Measurements from ENCODE around the gene ST3GAL2. TPM values are rescaled to one million over a fixed set of nuclear protein-coding genes. Genes with fewer than 3 reads are reported as not detected.
A peak's percentile ranks its signal among the peaks of the same experiment; 100 is the strongest.
"Not testable (repeated sequence)": the region's sequence is repeated elsewhere in the genome, so short reads cannot be mapped to it uniquely, and the experiment has no call there.

The ST3GAL2 gene
- total and polyA plus RNA-seq, 2 donors (not counting 1 experiment from before 2014, with no cell fraction given), result 13.5 to 17.8 TPM

DNA sequence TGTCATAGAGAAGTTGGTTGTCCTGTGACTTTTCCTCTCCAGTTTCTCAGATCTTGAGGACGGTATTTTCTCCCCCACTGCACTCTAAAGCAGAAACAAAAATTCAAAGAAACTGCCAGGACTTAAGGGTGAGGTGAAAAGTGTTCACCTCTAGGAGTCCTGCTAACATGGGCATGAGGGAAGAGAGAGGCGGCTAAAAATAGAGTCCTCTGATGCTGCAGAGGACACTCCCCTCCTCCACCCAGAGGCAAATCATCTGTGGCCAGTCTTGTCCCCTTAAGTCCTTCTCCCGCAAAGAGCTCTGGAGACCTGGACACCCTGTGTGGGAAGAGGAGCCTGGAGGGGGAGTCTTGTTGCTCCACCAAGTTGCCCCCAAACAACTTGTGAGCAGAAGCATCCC, 96.9 kb downstream of the ST3GAL2 start:
- no peak for DNase-seq (ENCODE audit: low read depth in 2 of 2)

DNA sequence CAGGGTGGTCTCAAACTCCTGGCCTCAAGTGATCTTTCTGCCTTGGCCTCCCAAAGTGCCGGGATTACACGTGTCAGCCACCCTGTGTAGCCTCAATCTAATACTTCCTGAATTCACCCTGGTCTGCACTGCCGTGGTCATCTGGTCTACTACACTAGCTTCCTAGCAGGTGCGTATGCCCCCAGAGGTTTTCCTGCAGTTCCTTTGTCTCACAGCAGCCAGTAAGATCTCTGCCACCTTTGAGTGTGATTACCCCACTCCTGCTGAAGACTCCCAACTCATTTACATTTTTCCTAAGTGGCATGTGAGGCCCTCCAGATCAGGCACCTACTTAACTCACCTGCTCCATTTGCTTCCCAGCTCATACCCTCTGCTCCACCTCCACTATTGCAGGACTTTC, 97.3 kb downstream of the ST3GAL2 start:
- H3K79me2 ChIP-seq (ENCODE audit: control insufficient read depth, insufficient read depth, low read length), result no peaks in the 10 kb centered on the region
- H3K36me3 ChIP-seq (ENCODE audit: control insufficient read depth, insufficient read depth, low read length), result no peaks in the 10 kb centered on the region
- no peaks in the 10 kb centered on the region for H3K27me3 ChIP-seq (ENCODE audit: control insufficient read depth, insufficient read depth, low read length)
- H4K20me1 ChIP-seq (ENCODE audit: control insufficient read depth, extremely low read depth, insufficient read depth, low read length), result no peaks in the 10 kb centered on the region
- no peaks in the 10 kb centered on the region for H3K9me3 ChIP-seq (ENCODE audit: control insufficient read depth, insufficient read depth, low read depth, low read length)
- H2AFZ ChIP-seq (ENCODE audit: low read length), result no peak overlapping the region
- H3K4me2 ChIP-seq (ENCODE audit: extremely low read depth, insufficient read depth, low read length), result no peak overlapping the region
- no peak overlapping the region for H3K27ac ChIP-seq (ENCODE audit: insufficient read depth, low read length)
- DNase-seq (ENCODE audit: low read depth in 2 of 2), result no peak
- TF ChIP-seq, protein P1, sequence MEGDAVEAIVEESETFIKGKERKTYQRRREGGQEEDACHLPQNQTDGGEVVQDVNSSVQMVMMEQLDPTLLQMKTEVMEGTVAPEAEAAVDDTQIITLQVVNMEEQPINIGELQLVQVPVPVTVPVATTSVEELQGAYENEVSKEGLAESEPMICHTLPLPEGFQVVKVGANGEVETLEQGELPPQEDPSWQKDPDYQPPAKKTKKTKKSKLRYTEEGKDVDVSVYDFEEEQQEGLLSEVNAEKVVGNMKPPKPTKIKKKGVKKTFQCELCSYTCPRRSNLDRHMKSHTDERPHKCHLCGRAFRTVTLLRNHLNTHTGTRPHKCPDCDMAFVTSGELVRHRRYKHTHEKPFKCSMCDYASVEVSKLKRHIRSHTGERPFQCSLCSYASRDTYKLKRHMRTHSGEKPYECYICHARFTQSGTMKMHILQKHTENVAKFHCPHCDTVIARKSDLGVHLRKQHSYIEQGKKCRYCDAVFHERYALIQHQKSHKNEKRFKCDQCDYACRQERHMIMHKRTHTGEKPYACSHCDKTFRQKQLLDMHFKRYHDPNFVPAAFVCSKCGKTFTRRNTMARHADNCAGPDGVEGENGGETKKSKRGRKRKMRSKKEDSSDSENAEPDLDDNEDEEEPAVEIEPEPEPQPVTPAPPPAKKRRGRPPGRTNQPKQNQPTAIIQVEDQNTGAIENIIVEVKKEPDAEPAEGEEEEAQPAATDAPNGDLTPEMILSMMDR (conservative IDR thresholded peaks at IDR 0.05 in 1 of 2, IDR thresholded peaks at IDR 0.05 in 1 of 2; ENCODE audit: low read depth in 1 of 2, low read length in 2 of 2), result no peak
- no peak for TF ChIP-seq EZH2 (IDR thresholded peaks at IDR 0.05; ENCODE audit: low read length, missing control alignments)
- no peak overlapping the region for H3K4me3 ChIP-seq (replicated peaks in 1 of 4; ENCODE audit: control extremely low read depth in 1 of 4, insufficient read depth in 1 of 4, low read depth in 3 of 4, low read length in 4 of 4)
- H3K9ac ChIP-seq (ENCODE audit: insufficient read depth, low read length), result no peak overlapping the region
- no peaks in the 10 kb centered on the region for H3K4me1 ChIP-seq (ENCODE audit: control insufficient read depth, extremely low read depth, insufficient read depth, low read length)

More for the DNA sequence above, 96.9 kb downstream of the ST3GAL2 start:
- Histone ChIP-seq H2AFZ (ENCODE audit: low read length) (no peak overlapping the region), H3K9me3 (ENCODE audit: control insufficient read depth, insufficient read depth, low read depth, low read length) (no peaks in the 10 kb centered on the region), H3K9ac (ENCODE audit: insufficient read depth, low read length) (no peak overlapping the region), H3K27me3 (ENCODE audit: control insufficient read depth, insufficient read depth, low read length) (no peaks in the 10 kb centered on the region), H3K79me2 (ENCODE audit: control insufficient read depth, insufficient read depth, low read length) (peaks cover 3% of the 10 kb centered on the region), H3K36me3 (ENCODE audit: control insufficient read depth, insufficient read depth, low read length) (no peaks in the 10 kb centered on the region), H3K4me2 (ENCODE audit: extremely low read depth, insufficient read depth, low read length) (no peak overlapping the region), H3K27ac (ENCODE audit: insufficient read depth, low read length) (no peak overlapping the region), H3K4me3 (replicated peaks in 1 of 4; ENCODE audit: control extremely low read depth in 1 of 4, insufficient read depth in 1 of 4, low read depth in 3 of 4, low read length in 4 of 4) (no peak overlapping the region), H3K4me1 (ENCODE audit: control insufficient read depth, extremely low read depth, insufficient read depth, low read length) (no peaks in the 10 kb centered on the region), H4K20me1 (ENCODE audit: control insufficient read depth, extremely low read depth, insufficient read depth, low read length) (no peaks in the 10 kb centered on the region)
- TF ChIP-seq, protein P1 (conservative IDR thresholded peaks at IDR 0.05 in 1 of 2, IDR thresholded peaks at IDR 0.05 in 1 of 2; ENCODE audit: low read depth in 1 of 2, low read length in 2 of 2), result no peak
- no peak for TF ChIP-seq EZH2 (IDR thresholded peaks at IDR 0.05; ENCODE audit: low read length, missing control alignments)

DNA sequence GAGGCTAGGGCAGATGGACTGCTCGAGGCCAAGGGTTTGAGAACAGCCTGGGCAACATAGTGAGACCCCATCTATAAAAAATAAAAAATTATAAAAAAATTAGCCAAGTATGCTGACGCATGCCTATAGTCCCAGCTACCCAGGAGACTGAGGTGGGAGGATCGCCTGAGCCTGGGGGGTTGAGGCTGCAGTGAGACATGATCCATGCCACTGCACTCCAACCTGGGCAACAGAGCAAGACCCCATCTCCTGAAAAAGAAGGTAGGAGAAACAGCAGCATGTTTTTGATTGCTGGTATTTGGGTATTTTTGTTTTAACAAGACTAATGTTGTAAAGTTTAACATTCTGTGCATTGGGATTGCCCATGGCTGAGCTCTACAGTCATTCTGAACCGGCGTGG, 101.1 kb downstream of the ST3GAL2 start:
- peaks cover 6% of the 10 kb centered on the region for H3K36me3 ChIP-seq (ENCODE audit: control insufficient read depth, insufficient read depth, low read length)
- no peaks in the 10 kb centered on the region for H3K9me3 ChIP-seq (ENCODE audit: control insufficient read depth, insufficient read depth, low read depth, low read length)
- no peak overlapping the region for H2AFZ ChIP-seq (ENCODE audit: low read length)
- H3K79me2 ChIP-seq (ENCODE audit: control insufficient read depth, insufficient read depth, low read length), result no peaks in the 10 kb centered on the region
- no peak overlapping the region for H3K4me3 ChIP-seq (replicated peaks in 1 of 4; ENCODE audit: control extremely low read depth in 1 of 4, insufficient read depth in 1 of 4, low read depth in 3 of 4, low read length in 4 of 4)
- no peak for DNase-seq (ENCODE audit: low read depth in 2 of 2)
- no peak overlapping the region for H3K4me2 ChIP-seq (ENCODE audit: extremely low read depth, insufficient read depth, low read length)
- TF ChIP-seq EZH2 (IDR thresholded peaks at IDR 0.05; ENCODE audit: low read length, missing control alignments), result no peak
- TF ChIP-seq, protein P1 (conservative IDR thresholded peaks at IDR 0.05 in 1 of 2, IDR thresholded peaks at IDR 0.05 in 1 of 2; ENCODE audit: low read depth in 1 of 2, low read length in 2 of 2), result no peak
- no peaks in the 10 kb centered on the region for H3K27me3 ChIP-seq (ENCODE audit: control insufficient read depth, insufficient read depth, low read length)
- H3K9ac ChIP-seq (ENCODE audit: insufficient read depth, low read length), result no peak overlapping the region
- no peak overlapping the region for H3K27ac ChIP-seq (ENCODE audit: insufficient read depth, low read length)
- H3K4me1 ChIP-seq (ENCODE audit: control insufficient read depth, extremely low read depth, insufficient read depth, low read length), result no peaks in the 10 kb centered on the region
- no peaks in the 10 kb centered on the region for H4K20me1 ChIP-seq (ENCODE audit: control insufficient read depth, extremely low read depth, insufficient read depth, low read length)

DNA sequence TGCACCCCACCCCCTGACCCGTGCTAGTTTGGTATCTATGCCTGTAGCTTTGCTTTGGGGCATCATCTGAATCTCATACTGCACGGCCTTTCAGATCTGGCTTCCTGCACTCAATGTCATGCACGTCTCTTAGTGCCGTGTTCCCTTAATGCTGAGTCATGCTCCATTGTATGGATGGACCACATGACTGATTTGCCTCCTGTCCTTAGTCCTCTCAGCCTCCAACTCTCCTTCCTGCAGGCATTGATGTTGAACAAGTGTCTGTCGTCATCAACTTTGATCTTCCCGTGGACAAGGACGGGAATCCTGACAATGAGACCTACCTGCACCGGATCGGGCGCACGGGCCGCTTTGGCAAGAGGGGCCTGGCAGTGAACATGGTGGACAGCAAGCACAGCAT, 106.2 kb downstream of the ST3GAL2 start:
- H3K4me2 ChIP-seq (ENCODE audit: extremely low read depth, insufficient read depth, low read length); H4K20me1 ChIP-seq (ENCODE audit: control insufficient read depth, extremely low read depth, insufficient read depth, low read length); H3K79me2 ChIP-seq (ENCODE audit: control insufficient read depth, insufficient read depth, low read length); H3K9ac ChIP-seq (ENCODE audit: insufficient read depth, low read length); H3K9me3 ChIP-seq (ENCODE audit: control insufficient read depth, insufficient read depth, low read depth, low read length); H3K27me3 ChIP-seq (ENCODE audit: control insufficient read depth, insufficient read depth, low read length); H3K27ac ChIP-seq (ENCODE audit: insufficient read depth, low read length); H3K4me1 ChIP-seq (ENCODE audit: control insufficient read depth, extremely low read depth, insufficient read depth, low read length); H2AFZ ChIP-seq (ENCODE audit: low read length); H3K4me3 ChIP-seq (replicated peaks in 1 of 4; ENCODE audit: control extremely low read depth in 1 of 4, insufficient read depth in 1 of 4, low read depth in 3 of 4, low read length in 4 of 4): not testable (repeated sequence)
- peaks cover 11% of the 10 kb centered on the region for H3K36me3 ChIP-seq (ENCODE audit: control insufficient read depth, insufficient read depth, low read length)
- peak in 1 of 2 donors; percentile 20 for DNase-seq (ENCODE audit: low read depth in 2 of 2)

Data from fibroblast of lung (primary cell).